SK-N-SH treated with all-trans-retinoic acid at 6 μM for 48 hours (cell line): ENCODE data around the gene CYP2R1.

Experiments
- ATAC-seq: fragments of 200-7000 bp; cut with Tn5 transposase; 3 replicates; pipeline ENCODE4 v1.9.1; 2020; ENCODE audit warnings: mild to moderate bottlenecking, moderate library complexity
- ARNTL ChIP-seq: fragments of 450-650 bp; formaldehyde crosslinking; IDR thresholded peaks from 2 replicates; pipeline ENCODE4 v1.5.0; 2020; ENCODE audit warnings: low read depth, mild to moderate bottlenecking, moderate library complexity, borderline replicate concordance
- BACH2 ChIP-seq: fragments of 250-450 bp; sonication (Bioruptor Pico); IDR thresholded peaks from 2 replicates; pipeline ENCODE4 v1.9.0; 2021; ENCODE audit warnings: mild to moderate bottlenecking, borderline replicate concordance
- CSDC2 ChIP-seq: fragments of 250-450 bp; sonication (Bioruptor Pico); IDR thresholded peaks from 2 replicates; pipeline ENCODE4 v1.5.0; 2020; ENCODE audit warnings: mild to moderate bottlenecking, moderate library complexity
- GLIS3 ChIP-seq: fragments of 250-450 bp; sonication (Bioruptor Pico); IDR thresholded peaks from 2 replicates; pipeline ENCODE4 v1.5.0; 2020; ENCODE audit warnings: mild to moderate bottlenecking, moderate library complexity
- ISL1 ChIP-seq: fragments of 250-450 bp; sonication (Bioruptor Pico); IDR thresholded peaks from 2 replicates; pipeline ENCODE4 v2.1.2; 2022; ENCODE audit warnings: mild to moderate bottlenecking, moderate library complexity
- OSR1 ChIP-seq: fragments of 250-450 bp; sonication (Bioruptor Pico); IDR thresholded peaks from 2 replicates; pipeline ENCODE4 v1.8.0; 2022; ENCODE audit warnings: moderate library complexity, mild to moderate bottlenecking, inconsistent platforms
- PPARA ChIP-seq: fragments of 250-450 bp; sonication (Bioruptor Pico); IDR thresholded peaks from 2 replicates; pipeline ENCODE4 v1.5.0; 2020; ENCODE audit warnings: mild to moderate bottlenecking, borderline replicate concordance
- RARB ChIP-seq: fragments of 250-450 bp; sonication (Bioruptor Pico); IDR thresholded peaks from 2 replicates; pipeline ENCODE4 v1.8.0; 2021; ENCODE audit warnings: mild to moderate bottlenecking, moderate library complexity
- SNAI2 ChIP-seq: fragments of 250-450 bp; sonication (Bioruptor Pico); IDR thresholded peaks from 2 replicates; pipeline ENCODE4 v1.5.0; 2020; ENCODE audit warnings: mild to moderate bottlenecking, moderate library complexity
- TCF4 ChIP-seq: fragments of 250-450 bp; sonication (Bioruptor Pico); IDR thresholded peaks from 2 replicates; pipeline ENCODE4 v1.8.0; 2021; ENCODE audit warnings: mild to moderate bottlenecking, moderate library complexity, borderline replicate concordance
- TOX ChIP-seq: fragments of 250-450 bp; sonication (Bioruptor Pico); IDR thresholded peaks from 2 replicates; pipeline ENCODE4 v1.8.0; 2021; ENCODE audit warnings: mild to moderate bottlenecking, moderate library complexity, borderline replicate concordance
- ZC3H10 ChIP-seq: fragments of 250-450 bp; sonication (Bioruptor Pico); IDR thresholded peaks from 2 replicates; pipeline ENCODE4 v1.5.1; 2021; ENCODE audit warnings: mild to moderate bottlenecking, moderate library complexity
- ZFP3 ChIP-seq: fragments of 250-450 bp; sonication (Bioruptor Pico); IDR thresholded peaks from 2 replicates; pipeline ENCODE4 v1.5.0; 2020; ENCODE audit warnings: mild to moderate bottlenecking, moderate library complexity
- ZFP30 ChIP-seq: fragments of 450-650 bp; formaldehyde crosslinking; IDR thresholded peaks from 2 replicates; pipeline ENCODE4 v1.5.0; 2022; ENCODE audit warnings: mild to moderate bottlenecking, moderate library complexity
- ZNF565 ChIP-seq: fragments of 450-650 bp; formaldehyde crosslinking; conservative IDR thresholded peaks from 2 replicates; pipeline ENCODE4 v1.5.0; 2020; ENCODE audit warnings: low read depth, mild to moderate bottlenecking, moderate library complexity
- ZNF70 ChIP-seq: fragments of 450-650 bp; formaldehyde crosslinking; IDR thresholded peaks from 2 replicates; pipeline ENCODE4 v1.5.0; 2020; ENCODE audit warnings: mild to moderate bottlenecking, moderate library complexity
- ZNF8 ChIP-seq: fragments of 450-650 bp; formaldehyde crosslinking; IDR thresholded peaks from 2 replicates; pipeline ENCODE4 v1.5.0; 2020; ENCODE audit warnings: mild to moderate bottlenecking, moderate library complexity
- TF ChIP-seq, protein P1 (sequence below): fragments of 250-450 bp; sonication (Bioruptor Pico); IDR thresholded peaks from 2 replicates; pipeline ENCODE4 v1.5.0; 2020; ENCODE audit warnings: mild to moderate bottlenecking, moderate library complexity
- TF ChIP-seq, protein P2 (sequence below): fragments of 250-450 bp; sonication (Bioruptor Pico); IDR thresholded peaks from 2 replicates; pipeline ENCODE4 v1.5.1; 2020; ENCODE audit warnings: low read depth, mild to moderate bottlenecking, moderate library complexity
- TF ChIP-seq, protein P3 (sequence below): fragments of 250-450 bp; sonication (Bioruptor Pico); IDR thresholded peaks from 2 replicates; pipeline ENCODE4 v1.5.1; 2021; ENCODE audit warnings: mild to moderate bottlenecking, moderate library complexity
- TF ChIP-seq, protein P4 (sequence below): fragments of 250-450 bp; sonication (Bioruptor Pico); IDR thresholded peaks from 2 replicates; pipeline ENCODE4 v1.8.0; 2020; ENCODE audit warnings: mild to moderate bottlenecking, moderate library complexity, borderline replicate concordance
- TF ChIP-seq, protein P5 (sequence below): fragments of 250-450 bp; sonication (Bioruptor Pico); IDR thresholded peaks from 2 replicates; pipeline ENCODE4 v1.8.0; 2021; ENCODE audit warnings: low read depth, mild to moderate bottlenecking, moderate library complexity, borderline replicate concordance

Gene CYP2R1

DNA sequence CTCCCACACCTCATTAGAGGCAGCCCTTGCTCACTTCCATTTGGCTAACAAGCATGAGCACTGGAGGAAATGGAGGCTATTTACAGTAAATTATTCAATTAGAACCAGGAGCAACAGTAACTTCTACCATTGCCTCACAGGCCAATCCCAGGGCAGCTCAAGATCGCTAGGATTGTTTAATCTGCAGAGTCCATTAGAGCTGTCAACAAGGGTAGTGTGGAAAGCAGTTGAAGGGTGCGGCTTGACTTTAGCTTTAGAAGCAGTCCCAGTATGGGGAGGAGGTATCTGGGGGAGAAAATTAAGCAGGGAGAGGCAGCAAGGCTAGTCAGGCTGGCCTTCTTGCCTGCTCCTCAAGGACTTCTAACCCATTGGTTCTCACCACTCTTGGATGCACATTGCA lies 38.3 kb upstream of the CYP2R1 start:
- ATAC-seq = no peak

DNA sequence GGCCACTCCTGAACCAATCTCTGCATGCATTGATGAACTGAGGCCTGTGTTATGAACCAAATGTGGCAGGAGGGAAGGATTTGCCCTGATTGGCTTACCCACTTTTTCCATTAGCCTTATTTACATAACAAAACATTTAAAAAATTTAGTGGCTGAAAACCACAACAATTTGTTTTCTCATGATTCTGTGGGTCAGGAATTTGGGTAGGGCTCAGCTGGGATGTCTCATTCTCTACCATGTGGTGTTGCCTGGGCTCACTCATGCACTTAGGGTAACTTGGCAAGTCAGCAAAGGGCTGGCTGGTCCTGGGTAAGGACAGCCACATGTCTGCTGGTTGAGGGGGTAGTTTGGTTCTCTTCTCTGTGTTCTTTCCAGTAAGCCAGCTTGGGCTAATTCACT lies 35.1 kb upstream of the CYP2R1 start:
- no peak; the same call in 2 of the 3 replicates for ATAC-seq
- TF ChIP-seq, protein P1, sequence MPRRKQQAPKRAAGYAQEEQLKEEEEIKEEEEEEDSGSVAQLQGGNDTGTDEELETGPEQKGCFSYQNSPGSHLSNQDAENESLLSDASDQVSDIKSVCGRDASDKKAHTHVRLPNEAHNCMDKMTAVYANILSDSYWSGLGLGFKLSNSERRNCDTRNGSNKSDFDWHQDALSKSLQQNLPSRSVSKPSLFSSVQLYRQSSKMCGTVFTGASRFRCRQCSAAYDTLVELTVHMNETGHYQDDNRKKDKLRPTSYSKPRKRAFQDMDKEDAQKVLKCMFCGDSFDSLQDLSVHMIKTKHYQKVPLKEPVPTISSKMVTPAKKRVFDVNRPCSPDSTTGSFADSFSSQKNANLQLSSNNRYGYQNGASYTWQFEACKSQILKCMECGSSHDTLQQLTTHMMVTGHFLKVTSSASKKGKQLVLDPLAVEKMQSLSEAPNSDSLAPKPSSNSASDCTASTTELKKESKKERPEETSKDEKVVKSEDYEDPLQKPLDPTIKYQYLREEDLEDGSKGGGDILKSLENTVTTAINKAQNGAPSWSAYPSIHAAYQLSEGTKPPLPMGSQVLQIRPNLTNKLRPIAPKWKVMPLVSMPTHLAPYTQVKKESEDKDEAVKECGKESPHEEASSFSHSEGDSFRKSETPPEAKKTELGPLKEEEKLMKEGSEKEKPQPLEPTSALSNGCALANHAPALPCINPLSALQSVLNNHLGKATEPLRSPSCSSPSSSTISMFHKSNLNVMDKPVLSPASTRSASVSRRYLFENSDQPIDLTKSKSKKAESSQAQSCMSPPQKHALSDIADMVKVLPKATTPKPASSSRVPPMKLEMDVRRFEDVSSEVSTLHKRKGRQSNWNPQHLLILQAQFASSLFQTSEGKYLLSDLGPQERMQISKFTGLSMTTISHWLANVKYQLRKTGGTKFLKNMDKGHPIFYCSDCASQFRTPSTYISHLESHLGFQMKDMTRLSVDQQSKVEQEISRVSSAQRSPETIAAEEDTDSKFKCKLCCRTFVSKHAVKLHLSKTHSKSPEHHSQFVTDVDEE (CRISPR knock-in tag) = no peak
- no peak for TF ChIP-seq ZNF8 (CRISPR knock-in tag)
- TF ChIP-seq SNAI2 (CRISPR knock-in tag) = no peak
- TF ChIP-seq PPARA (CRISPR knock-in tag) = no peak
- TF ChIP-seq, protein P2, sequence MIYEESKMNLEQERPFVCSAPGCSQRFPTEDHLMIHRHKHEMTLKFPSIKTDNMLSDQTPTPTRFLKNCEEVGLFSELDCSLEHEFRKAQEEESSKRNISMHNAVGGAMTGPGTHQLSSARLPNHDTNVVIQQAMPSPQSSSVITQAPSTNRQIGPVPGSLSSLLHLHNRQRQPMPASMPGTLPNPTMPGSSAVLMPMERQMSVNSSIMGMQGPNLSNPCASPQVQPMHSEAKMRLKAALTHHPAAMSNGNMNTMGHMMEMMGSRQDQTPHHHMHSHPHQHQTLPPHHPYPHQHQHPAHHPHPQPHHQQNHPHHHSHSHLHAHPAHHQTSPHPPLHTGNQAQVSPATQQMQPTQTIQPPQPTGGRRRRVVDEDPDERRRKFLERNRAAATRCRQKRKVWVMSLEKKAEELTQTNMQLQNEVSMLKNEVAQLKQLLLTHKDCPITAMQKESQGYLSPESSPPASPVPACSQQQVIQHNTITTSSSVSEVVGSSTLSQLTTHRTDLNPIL = no peak
- TF ChIP-seq ZFP3 = no peak
- TF ChIP-seq, protein P3, sequence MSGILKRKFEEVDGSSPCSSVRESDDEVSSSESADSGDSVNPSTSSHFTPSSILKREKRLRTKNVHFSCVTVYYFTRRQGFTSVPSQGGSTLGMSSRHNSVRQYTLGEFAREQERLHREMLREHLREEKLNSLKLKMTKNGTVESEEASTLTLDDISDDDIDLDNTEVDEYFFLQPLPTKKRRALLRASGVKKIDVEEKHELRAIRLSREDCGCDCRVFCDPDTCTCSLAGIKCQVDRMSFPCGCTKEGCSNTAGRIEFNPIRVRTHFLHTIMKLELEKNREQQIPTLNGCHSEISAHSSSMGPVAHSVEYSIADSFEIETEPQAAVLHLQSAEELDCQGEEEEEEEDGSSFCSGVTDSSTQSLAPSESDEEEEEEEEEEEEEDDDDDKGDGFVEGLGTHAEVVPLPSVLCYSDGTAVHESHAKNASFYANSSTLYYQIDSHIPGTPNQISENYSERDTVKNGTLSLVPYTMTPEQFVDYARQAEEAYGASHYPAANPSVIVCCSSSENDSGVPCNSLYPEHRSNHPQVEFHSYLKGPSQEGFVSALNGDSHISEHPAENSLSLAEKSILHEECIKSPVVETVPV = no peak
- no peak for TF ChIP-seq ZNF70 (CRISPR knock-in tag)
- TF ChIP-seq RARB = no peak
- no peak for TF ChIP-seq ZFP30
- TF ChIP-seq ISL1 (CRISPR knock-in tag) = no peak
- TF ChIP-seq, protein P4, sequence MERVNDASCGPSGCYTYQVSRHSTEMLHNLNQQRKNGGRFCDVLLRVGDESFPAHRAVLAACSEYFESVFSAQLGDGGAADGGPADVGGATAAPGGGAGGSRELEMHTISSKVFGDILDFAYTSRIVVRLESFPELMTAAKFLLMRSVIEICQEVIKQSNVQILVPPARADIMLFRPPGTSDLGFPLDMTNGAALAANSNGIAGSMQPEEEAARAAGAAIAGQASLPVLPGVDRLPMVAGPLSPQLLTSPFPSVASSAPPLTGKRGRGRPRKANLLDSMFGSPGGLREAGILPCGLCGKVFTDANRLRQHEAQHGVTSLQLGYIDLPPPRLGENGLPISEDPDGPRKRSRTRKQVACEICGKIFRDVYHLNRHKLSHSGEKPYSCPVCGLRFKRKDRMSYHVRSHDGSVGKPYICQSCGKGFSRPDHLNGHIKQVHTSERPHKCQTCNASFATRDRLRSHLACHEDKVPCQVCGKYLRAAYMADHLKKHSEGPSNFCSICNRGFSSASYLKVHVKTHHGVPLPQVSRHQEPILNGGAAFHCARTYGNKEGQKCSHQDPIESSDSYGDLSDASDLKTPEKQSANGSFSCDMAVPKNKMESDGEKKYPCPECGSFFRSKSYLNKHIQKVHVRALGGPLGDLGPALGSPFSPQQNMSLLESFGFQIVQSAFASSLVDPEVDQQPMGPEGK (CRISPR knock-in tag) = no peak
- no peak for TF ChIP-seq TOX (CRISPR knock-in tag)
- no peak for TF ChIP-seq ARNTL (CRISPR knock-in tag)
- TF ChIP-seq ZNF565 = no peak
- TF ChIP-seq TCF4 (CRISPR knock-in tag) = no peak
- TF ChIP-seq, protein P5, sequence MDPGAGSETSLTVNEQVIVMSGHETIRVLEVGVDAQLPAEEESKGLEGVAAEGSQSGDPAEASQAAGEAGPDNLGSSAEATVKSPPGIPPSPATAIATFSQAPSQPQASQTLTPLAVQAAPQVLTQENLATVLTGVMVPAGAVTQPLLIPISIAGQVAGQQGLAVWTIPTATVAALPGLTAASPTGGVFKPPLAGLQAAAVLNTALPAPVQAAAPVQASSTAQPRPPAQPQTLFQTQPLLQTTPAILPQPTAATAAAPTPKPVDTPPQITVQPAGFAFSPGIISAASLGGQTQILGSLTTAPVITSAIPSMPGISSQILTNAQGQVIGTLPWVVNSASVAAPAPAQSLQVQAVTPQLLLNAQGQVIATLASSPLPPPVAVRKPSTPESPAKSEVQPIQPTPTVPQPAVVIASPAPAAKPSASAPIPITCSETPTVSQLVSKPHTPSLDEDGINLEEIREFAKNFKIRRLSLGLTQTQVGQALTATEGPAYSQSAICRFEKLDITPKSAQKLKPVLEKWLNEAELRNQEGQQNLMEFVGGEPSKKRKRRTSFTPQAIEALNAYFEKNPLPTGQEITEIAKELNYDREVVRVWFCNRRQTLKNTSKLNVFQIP = no peak
- TF ChIP-seq ZC3H10 (CRISPR knock-in tag) = no peak
- TF ChIP-seq CSDC2 (CRISPR knock-in tag) = no peak

More for the DNA sequence above, 38.3 kb upstream of the CYP2R1 start:
- TF ChIP-seq ISL1 (CRISPR knock-in tag) (no peak), OSR1 (CRISPR knock-in tag) (no peak), ZC3H10 (CRISPR knock-in tag) (no peak), ZNF70 (CRISPR knock-in tag) (no peak), GLIS3 (no peak), ARNTL (CRISPR knock-in tag) (no peak), PPARA (CRISPR knock-in tag) (no peak), BACH2 (no peak)
- TF ChIP-seq, protein P4 (CRISPR knock-in tag) = no peak
- TF ChIP-seq, protein P2 = no peak
